Fibroblast of lung (primary cell): Measurements from ENCODE around the gene CACNA1H. TPM values are rescaled to one million over a fixed set of nuclear protein-coding genes. Genes with fewer than 3 reads are reported as not detected.

Experiments
- DNase-seq, 2 donors: peaks; one replicate each; pipeline versions ENCODE4 v3.0.0 to v3.0.0-alpha.2; 2010; ENCODE audit warnings: low read depth in 2 of 2
- H2AFZ ChIP-seq: 2 replicates; pipeline ENCODE4 v1.5.1; 2012; ENCODE audit warnings: low read length, control low read depth, inconsistent platforms
- H3K27ac ChIP-seq: 2 replicates; pipeline ENCODE4 v1.5.1; 2011; ENCODE audit warnings: low read length, control low read depth; ENCODE audit not compliant: insufficient read depth
- H3K27me3 ChIP-seq: 2 replicates; pipeline ENCODE4 v1.5.1; 2011; ENCODE audit warnings: mild to moderate bottlenecking, low read length; ENCODE audit not compliant: control insufficient read depth, insufficient read depth
- H3K36me3 ChIP-seq: 2 replicates; pipeline ENCODE4 v1.5.1; 2011; ENCODE audit warnings: low read length; ENCODE audit not compliant: control insufficient read depth, insufficient read depth
- H3K4me1 ChIP-seq: 2 replicates; pipeline ENCODE4 v1.5.1; 2011; ENCODE audit warnings: low read length; ENCODE audit not compliant: control insufficient read depth, insufficient read depth; ENCODE audit errors: extremely low read depth
- H3K4me2 ChIP-seq: 2 replicates; pipeline ENCODE4 v1.5.1; 2011; ENCODE audit warnings: low read length, control low read depth; ENCODE audit not compliant: insufficient read depth; ENCODE audit errors: extremely low read depth
- H3K4me3 ChIP-seq, 4 experiments: fragments of 200-600 bp in 1 of 4; sonication (generic) in 1 of 4; replicated peaks in 1 of 4; 2 replicates each; pipeline ENCODE4 v1.5.1; 2011 to 2016; ENCODE audit warnings: low read length in 4 of 4, low read depth in 3 of 4, mild to moderate bottlenecking in 3 of 4, control low read depth in 2 of 4, inconsistent platforms in 1 of 4, mixed read lengths in 1 of 4; ENCODE audit not compliant: insufficient read depth in 1 of 4; ENCODE audit errors: control extremely low read depth in 1 of 4
- H3K79me2 ChIP-seq: 2 replicates; pipeline ENCODE4 v1.5.1; 2012; ENCODE audit warnings: mild to moderate bottlenecking, low read length, inconsistent platforms; ENCODE audit not compliant: control insufficient read depth, insufficient read depth
- H3K9ac ChIP-seq: 2 replicates; pipeline ENCODE4 v1.5.1; 2011; ENCODE audit warnings: mild to moderate bottlenecking, low read length, control low read depth; ENCODE audit not compliant: insufficient read depth
- H3K9me3 ChIP-seq: 2 replicates; pipeline ENCODE4 v1.5.1; 2012; ENCODE audit warnings: low read depth, low read length; ENCODE audit not compliant: control insufficient read depth, insufficient read depth
- H4K20me1 ChIP-seq: 2 replicates; pipeline ENCODE4 v1.5.1; 2011; ENCODE audit warnings: low read length; ENCODE audit not compliant: control insufficient read depth, insufficient read depth; ENCODE audit errors: extremely low read depth
- CTCF ChIP-seq, 2 donors: IDR thresholded peaks in 1 of 2; conservative IDR thresholded peaks in 1 of 2; 1 replicate in 1 of 2; 2 replicates in 1 of 2; pipeline ENCODE4 v1.5.1; 2011 to 2012; ENCODE audit warnings: low read length in 2 of 2, control low read depth in 1 of 2, inconsistent platforms in 1 of 2, low read depth in 1 of 2, mild to moderate bottlenecking in 1 of 2
- EZH2 ChIP-seq: IDR thresholded peaks from 2 replicates; pipeline ENCODE4 v1.5.1; 2012; ENCODE audit warnings: low read length, control low read depth, mild to moderate bottlenecking; ENCODE audit errors: missing control alignments
- polyA plus RNA-seq, 2 donors: library from polyadenylated mRNA; depleted of rRNA in 1 of 2; stranded (reverse) in 1 of 2; unstranded in 1 of 2; fragments of >200 nt; gene quantifications; 2 replicates each; pipeline ENCODE4 v1.2.1, GENCODE V29; 2011 to 2012; ENCODE audit warnings: missing spikeins in 1 of 2
- total RNA-seq: library from RNA; depleted of rRNA; stranded (reverse); fragments of >200 nt; gene quantifications from 2 replicates; pipeline ENCODE4 v1.2.1, GENCODE V29; 2014

CACNA1H gene
- total and polyA plus RNA-seq, 2 donors (not counting 1 experiment from before 2014, with no cell fraction given): 1.2 to 10.5 TPM

GRCh38 chr16:1117176-1117900 lies 35.6 kb upstream of the CACNA1H start:
- Histone ChIP-seq H2AFZ (no peak overlapping the region), H3K79me2 (no peaks in the 10 kb centered on the region), H3K27me3 (no peaks in the 10 kb centered on the region), H3K4me1 (no peaks in the 10 kb centered on the region), H3K36me3 (no peaks in the 10 kb centered on the region), H3K9me3 (no peaks in the 10 kb centered on the region), H3K27ac (no peak overlapping the region), H3K4me3 (no peak overlapping the region), H3K9ac (no peak overlapping the region), H3K4me2 (no peak overlapping the region), H4K20me1 (no peaks in the 10 kb centered on the region)
- TF ChIP-seq CTCF (conservative IDR thresholded peaks at IDR 0.05 in 1 of 2, IDR thresholded peaks at IDR 0.05 in 1 of 2; ENCODE audit: low read depth in 1 of 2, low read length in 2 of 2): no peak
- no peak for TF ChIP-seq EZH2
- no peak for DNase-seq

- H3K4me3 ChIP-seq: no peak overlapping the region
- no peaks in the 10 kb centered on the region for H3K79me2 ChIP-seq
- H3K4me2 ChIP-seq: no peak overlapping the region
- TF ChIP-seq EZH2 (no peak), CTCF (conservative IDR thresholded peaks at IDR 0.05 in 1 of 2, IDR thresholded peaks at IDR 0.05 in 1 of 2; ENCODE audit: low read depth in 1 of 2, low read length in 2 of 2) (no peak)
- H3K9me3 ChIP-seq: no peaks in the 10 kb centered on the region
- H3K27ac ChIP-seq: no peak overlapping the region
- no peak overlapping the region for H3K9ac ChIP-seq
- no peaks in the 10 kb centered on the region for H3K36me3 ChIP-seq
- no peaks in the 10 kb centered on the region for H3K27me3 ChIP-seq
- no peak overlapping the region for H2AFZ ChIP-seq
- H4K20me1 ChIP-seq: no peaks in the 10 kb centered on the region
- no peaks in the 10 kb centered on the region for H3K4me1 ChIP-seq
- no peak for DNase-seq
Measured at GRCh38 chr16:1117926-1118325, 35.0 kb upstream of the CACNA1H start.

- Histone ChIP-seq H3K36me3 (no peaks in the 10 kb centered on the region), H4K20me1 (no peaks in the 10 kb centered on the region), H3K4me3 (no peak overlapping the region), H3K9ac (no peak overlapping the region), H3K4me2 (no peak overlapping the region), H3K27ac (no peak overlapping the region), H3K79me2 (no peaks in the 10 kb centered on the region), H3K9me3 (no peaks in the 10 kb centered on the region), H3K4me1 (no peaks in the 10 kb centered on the region), H3K27me3 (no peaks in the 10 kb centered on the region), H2AFZ (no peak overlapping the region)
- TF ChIP-seq CTCF (conservative IDR thresholded peaks at IDR 0.05 in 1 of 2, IDR thresholded peaks at IDR 0.05 in 1 of 2; ENCODE audit: low read depth in 1 of 2, low read length in 2 of 2) (no peak), EZH2 (no peak)
- DNase-seq: no peak
Measured at GRCh38 chr16:1119129-1119528, 33.8 kb upstream of the CACNA1H start.
